Thymus (tissue), 11 donors: ENCODE data around the gene UBE2D3. TPM values are rescaled to one million over a fixed set of nuclear protein-coding genes. Genes with fewer than 3 reads are reported as not detected.
"Not testable (repeated sequence)": the region's sequence is repeated elsewhere in the genome, so short reads cannot be mapped to it uniquely, and the experiment has no call there.

Experiments used
- DNase-seq, 9 donors: peaks; one replicate each; pipeline ENCODE4 v3.0.0-alpha.2; 2013; ENCODE audit warnings: low spot score in 9 of 9, low read depth in 6 of 9, missing footprints in 1 of 9
- H3K27ac ChIP-seq, 2 donors: one replicate each; pipeline ENCODE4 v1.5.1; 2013; ENCODE audit warnings: control low read depth in 1 of 2, low read depth in 1 of 2, low read length in 1 of 2, mild to moderate bottlenecking in 1 of 2, moderate library complexity in 1 of 2
- H3K27me3 ChIP-seq, 2 donors: one replicate each; pipeline ENCODE4 v1.5.1; 2013; ENCODE audit warnings: low read length in 1 of 2; ENCODE audit not compliant: control insufficient read depth in 2 of 2, insufficient read depth in 1 of 2
- H3K36me3 ChIP-seq, 2 donors: one replicate each; pipeline ENCODE4 v1.5.1; 2013; ENCODE audit warnings: low read length in 1 of 2, mild to moderate bottlenecking in 1 of 2, moderate library complexity in 1 of 2; ENCODE audit not compliant: control insufficient read depth in 2 of 2, insufficient read depth in 2 of 2
- H3K4me1 ChIP-seq, 2 donors: one replicate each; pipeline ENCODE4 v1.5.1; 2013; ENCODE audit warnings: low read length in 2 of 2; ENCODE audit not compliant: control insufficient read depth in 2 of 2, insufficient read depth in 2 of 2
- H3K4me3 ChIP-seq, 2 donors: one replicate each; pipeline ENCODE4 v1.5.1; 2013; ENCODE audit warnings: low read length in 2 of 2, control low read depth in 1 of 2, mild to moderate bottlenecking in 1 of 2
- H3K9me3 ChIP-seq, 2 donors: one replicate each; pipeline ENCODE4 v1.5.1; 2013; ENCODE audit warnings: low read length in 1 of 2, mild to moderate bottlenecking in 1 of 2; ENCODE audit not compliant: control insufficient read depth in 2 of 2, insufficient read depth in 1 of 2
- WGBS: extraction: QIAGEN DNeasy Blood & Tissue Kit; methylation state at CpG from one replicate; pipeline ENCODE4 v1.1.7; 2013; 5-methylcytosine and 5-hydroxymethylcytosine counted together
- polyA plus RNA-seq: library from polyadenylated mRNA; stranded (reverse); fragments of 200-250 nt; gene quantifications from one replicate; pipeline ENCODE4 v1.2.3, GENCODE V29; 2013
- total RNA-seq: library from RNA; stranded (reverse); fragments of 120-200 nt; gene quantifications from one replicate; pipeline ENCODE4 v1.2.4, GENCODE V29; 2013
- donor health status: healthy.

Gene UBE2D3
- total and polyA plus RNA-seq, 2 donors: 318 to 326 TPM

DNA sequence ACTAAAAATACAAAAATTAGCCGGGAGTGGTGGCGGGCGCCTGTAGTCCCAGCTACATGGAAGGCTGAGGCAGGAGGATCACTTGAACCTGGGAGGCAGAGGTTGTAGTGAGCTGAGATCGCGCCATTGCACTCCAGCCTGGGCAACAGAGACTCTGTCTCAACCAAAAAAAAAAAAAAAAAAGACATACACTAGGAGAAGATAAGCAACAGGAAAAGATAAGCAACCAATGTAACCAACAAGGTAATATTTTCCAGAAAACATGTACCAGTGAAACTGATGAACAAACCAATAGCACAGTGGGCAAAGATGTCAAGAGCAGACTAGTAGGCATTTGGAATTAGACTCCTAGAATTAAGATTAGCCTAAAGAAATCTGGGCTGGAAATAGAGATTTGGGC lies 38.0 kb upstream of the UBE2D3 start:
- peaks cover 7 to 15% of the 10 kb centered on the region in 2 donors for H3K4me1 ChIP-seq
- not testable (repeated sequence) for H3K36me3 ChIP-seq, H3K9me3 ChIP-seq, H3K4me3 ChIP-seq, H3K27me3 ChIP-seq, DNase-seq, H3K27ac ChIP-seq
- WGBS: 95% methylated on average over 5 of the region's 5 CpGs

DNA sequence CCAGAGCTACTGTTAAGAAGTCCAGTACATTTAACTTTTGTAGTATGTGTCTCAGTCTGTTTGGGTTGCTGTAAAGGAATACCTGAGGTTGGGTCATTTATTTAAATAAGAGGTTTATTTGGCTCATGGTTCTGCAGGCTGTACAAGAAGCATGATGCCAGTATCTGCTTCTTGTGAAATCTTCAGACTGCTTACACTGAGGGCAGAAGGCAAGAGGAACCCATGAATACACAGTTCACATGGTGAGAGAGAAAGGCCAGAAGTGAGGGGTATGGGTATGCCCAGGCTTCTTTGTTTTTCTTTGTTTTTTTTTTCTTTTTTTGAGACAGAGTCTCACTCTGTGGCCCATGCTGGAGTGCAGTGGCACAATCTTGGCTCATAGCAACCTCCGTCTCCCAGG lies 35.4 kb upstream of the UBE2D3 start:
- no peak overlapping the region for H3K4me3 ChIP-seq
- no peak for DNase-seq
- peaks cover 0 to 4% of the 10 kb centered on the region in 2 donors for H3K9me3 ChIP-seq
- H3K27me3 ChIP-seq: no peaks in the 10 kb centered on the region
- no peaks in the 10 kb centered on the region for H3K36me3 ChIP-seq
- peaks cover 6 to 7% of the 10 kb centered on the region in 2 donors for H3K4me1 ChIP-seq
- H3K27ac ChIP-seq: no peak overlapping the region
- 96% methylated on average over 1 of the region's 1 CpG for WGBS

DNA sequence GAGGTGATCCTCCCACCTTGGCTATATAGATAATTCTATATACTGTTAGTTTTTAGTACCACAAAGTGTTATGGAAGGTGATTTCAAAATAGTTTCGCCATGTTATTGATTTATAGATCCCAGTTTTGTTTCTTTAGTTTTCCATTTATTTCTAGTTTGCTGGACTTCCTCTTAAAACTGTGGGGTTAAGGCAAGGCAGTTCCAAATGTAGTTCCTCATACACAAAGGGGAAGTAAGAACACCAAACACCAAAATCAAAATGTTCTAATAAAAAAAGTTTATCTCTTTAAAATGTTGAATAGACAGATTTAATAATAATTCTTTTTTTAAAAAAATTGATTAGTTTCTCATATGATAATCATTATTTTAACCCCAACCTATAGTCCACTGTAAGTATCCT lies 34.7 kb upstream of the UBE2D3 start:
- WGBS: 64% methylated on average over 1 of the region's 1 CpG
- no peak overlapping the region for H3K4me3 ChIP-seq
- no peaks in the 10 kb centered on the region for H3K27me3 ChIP-seq
- no peak overlapping the region for H3K27ac ChIP-seq
- H3K9me3 ChIP-seq: peaks cover 0 to 4% of the 10 kb centered on the region in 2 donors
- peaks cover 0 to 2% of the 10 kb centered on the region in 2 donors for H3K4me1 ChIP-seq
- no peaks in the 10 kb centered on the region for H3K36me3 ChIP-seq
- DNase-seq: no peak

DNA sequence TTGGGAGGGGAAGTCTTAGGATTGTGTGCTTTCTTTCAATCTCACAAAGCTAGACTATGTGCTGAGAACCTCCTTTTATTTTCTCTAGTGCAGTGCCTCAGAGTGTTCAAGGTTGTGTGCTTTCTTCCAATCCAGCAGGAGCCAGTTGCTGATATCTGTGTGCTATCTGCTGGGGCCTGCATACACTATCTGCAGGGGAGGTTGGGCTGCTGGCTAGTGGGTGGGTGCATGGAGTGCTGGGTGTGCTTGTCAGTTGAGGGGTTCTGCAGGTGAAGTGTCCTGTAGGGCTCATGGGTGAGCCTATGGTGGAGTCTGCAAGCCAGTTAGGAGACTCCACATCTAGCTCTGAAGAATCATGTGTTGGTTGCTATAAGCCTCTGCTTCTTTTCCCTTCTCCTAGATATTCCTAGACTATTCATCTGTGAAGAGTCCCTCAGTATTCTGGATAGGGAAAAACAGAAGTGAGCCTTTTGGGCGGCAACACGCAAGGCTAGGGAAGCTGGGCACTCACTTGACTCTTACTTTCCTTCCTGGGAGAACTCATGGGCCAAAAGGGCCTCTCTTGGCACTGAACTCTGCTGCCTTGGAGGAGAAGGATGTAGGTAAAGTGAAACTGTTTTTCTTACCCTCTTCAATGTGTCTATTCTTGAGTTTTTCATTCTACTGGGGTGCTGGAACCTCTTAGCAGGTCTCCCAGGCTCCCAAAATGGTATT lies 33.4 kb upstream of the UBE2D3 start:
- 98% methylated on average over 2 of the region's 2 CpGs for WGBS
- Histone ChIP-seq H3K27me3 (no peaks in the 10 kb centered on the region), H3K9me3 (peaks cover 0 to 4% of the 10 kb centered on the region in 2 donors), H3K36me3 (no peaks in the 10 kb centered on the region), H3K4me1 (peaks cover 0 to 2% of the 10 kb centered on the region in 2 donors), H3K27ac (peak overlapping the region in 1 of 2 donors; percentile 15), H3K4me3 (no peak overlapping the region)
- DNase-seq: no peak

DNA sequence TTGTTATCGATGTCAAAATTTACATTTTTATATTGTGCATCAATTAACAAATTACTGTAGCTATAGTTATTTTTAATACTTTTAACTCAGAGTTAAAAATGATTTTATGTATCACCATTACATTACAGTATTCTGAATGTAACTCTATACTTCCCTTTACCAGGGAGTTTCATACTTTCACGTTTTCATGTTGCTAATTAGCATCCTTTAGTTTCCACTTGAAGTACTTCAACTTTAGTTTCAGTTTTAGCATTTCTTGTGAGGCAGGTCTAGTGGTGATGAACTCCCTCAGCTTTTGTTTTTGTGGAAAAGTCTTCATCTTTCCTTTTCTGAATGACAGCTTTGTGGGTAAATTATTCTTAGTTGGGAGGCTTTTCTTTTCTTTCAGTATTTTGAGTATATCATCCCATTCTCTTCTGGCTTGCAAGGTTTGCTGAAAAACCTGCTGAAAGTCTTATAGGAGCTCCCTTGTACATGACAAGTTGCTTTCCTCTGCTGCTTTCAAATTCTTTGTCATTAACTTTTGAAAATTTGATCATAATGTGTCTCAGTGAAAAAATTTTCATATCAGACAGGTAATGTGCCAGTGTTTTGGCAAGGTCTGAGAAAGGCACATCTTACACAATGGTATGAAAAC lies 31.6 kb upstream of the UBE2D3 start:
- Histone ChIP-seq H3K27ac (no peak overlapping the region), H3K4me1 (peaks cover 0 to 2% of the 10 kb centered on the region in 2 donors), H3K27me3 (no peaks in the 10 kb centered on the region), H3K9me3 (peaks cover 0 to 4% of the 10 kb centered on the region in 2 donors), H3K4me3 (no peak overlapping the region), H3K36me3 (no peaks in the 10 kb centered on the region)
- 95% methylated on average over 2 of the region's 2 CpGs for WGBS
- no peak for DNase-seq

DNA sequence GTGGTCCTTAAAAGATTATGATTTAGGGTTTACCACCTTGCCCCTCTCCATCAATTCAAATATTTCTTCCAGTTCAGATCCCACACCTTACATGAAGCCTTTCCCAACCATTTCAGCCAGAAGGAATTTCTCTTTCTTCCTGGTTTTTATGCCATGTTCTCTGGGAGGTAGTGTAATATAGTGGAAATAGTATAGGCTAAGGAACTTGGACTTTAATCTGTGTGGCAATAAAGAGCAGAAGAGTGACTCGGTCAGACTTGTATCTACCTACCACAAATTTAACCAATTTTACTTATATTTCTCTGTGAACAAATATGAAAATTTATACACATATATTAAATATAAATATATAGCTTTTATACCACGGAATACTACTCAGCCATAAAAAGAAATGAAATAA lies 23.0 kb upstream of the UBE2D3 start:
- no peaks in the 10 kb centered on the region for H3K9me3 ChIP-seq
- no peak overlapping the region for H3K4me3 ChIP-seq
- no peaks in the 10 kb centered on the region for H3K4me1 ChIP-seq
- 98% methylated on average over 2 of the region's 2 CpGs for WGBS
- H3K27me3 ChIP-seq: no peaks in the 10 kb centered on the region
- no peak overlapping the region for H3K27ac ChIP-seq
- H3K36me3 ChIP-seq: peaks cover 0 to 3% of the 10 kb centered on the region in 2 donors
- DNase-seq: no peak

DNA sequence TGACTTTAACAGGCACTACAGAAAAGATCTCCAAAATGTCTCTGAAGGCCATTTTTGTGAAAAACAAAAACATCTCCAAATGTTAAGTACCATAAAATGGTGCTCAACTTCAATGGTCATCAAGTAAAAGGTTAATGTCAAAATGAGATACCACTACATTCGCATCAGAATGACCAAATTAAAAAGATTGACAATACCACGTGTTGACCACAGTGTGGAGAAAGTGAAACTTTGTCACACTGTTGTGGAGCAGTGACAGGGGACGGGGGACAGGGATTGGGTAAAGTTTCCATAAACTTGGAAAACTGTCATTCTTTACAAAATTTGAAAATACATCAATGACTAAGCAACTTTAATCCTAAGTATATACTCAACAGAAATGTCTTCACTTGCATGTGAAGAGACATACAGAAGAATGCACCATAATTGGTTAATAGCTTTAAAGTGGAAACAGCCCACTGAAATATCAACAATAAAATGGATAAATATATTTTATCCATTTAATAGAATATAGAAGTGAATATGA lies 22.3 kb upstream of the UBE2D3 start:
- 96% methylated on average over 3 of the region's 3 CpGs for WGBS

DNA sequence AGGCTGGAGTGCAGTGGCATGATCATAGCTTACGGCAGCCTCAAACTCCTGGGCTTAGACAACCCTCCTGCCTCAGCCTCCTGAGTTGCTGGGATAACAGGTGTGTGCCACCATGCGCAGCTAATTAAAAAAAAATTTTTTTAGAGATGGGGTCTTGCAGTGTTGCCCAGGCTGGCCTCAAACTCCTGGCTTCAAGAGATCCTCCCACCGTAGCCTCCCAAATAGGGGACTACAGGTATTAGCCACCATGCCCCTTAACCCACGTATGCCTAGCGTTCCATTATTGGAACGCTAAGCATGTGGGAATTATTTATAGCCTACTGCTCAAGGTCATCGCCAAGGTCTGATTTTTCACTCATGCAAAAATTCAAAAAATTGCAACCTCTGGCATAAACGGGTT lies 20.3 kb upstream of the UBE2D3 start:
- H3K36me3 ChIP-seq: peaks cover 0 to 3% of the 10 kb centered on the region in 2 donors
- H3K27me3 ChIP-seq: no peaks in the 10 kb centered on the region
- H3K4me1 ChIP-seq: no peaks in the 10 kb centered on the region
- no peaks in the 10 kb centered on the region for H3K9me3 ChIP-seq
- DNase-seq: no peak
- no peak overlapping the region for H3K4me3 ChIP-seq
- H3K27ac ChIP-seq: no peak overlapping the region
- 98% methylated on average over 8 of the region's 8 CpGs for WGBS

More for the DNA sequence above, 22.3 kb upstream of the UBE2D3 start:
- H3K27ac ChIP-seq: no peak overlapping the region
- DNase-seq: no peak
- H3K9me3 ChIP-seq: no peaks in the 10 kb centered on the region
- no peaks in the 10 kb centered on the region for H3K4me1 ChIP-seq
- no peak overlapping the region for H3K4me3 ChIP-seq
- peaks cover 0 to 3% of the 10 kb centered on the region in 2 donors for H3K36me3 ChIP-seq
- no peaks in the 10 kb centered on the region for H3K27me3 ChIP-seq

DNA sequence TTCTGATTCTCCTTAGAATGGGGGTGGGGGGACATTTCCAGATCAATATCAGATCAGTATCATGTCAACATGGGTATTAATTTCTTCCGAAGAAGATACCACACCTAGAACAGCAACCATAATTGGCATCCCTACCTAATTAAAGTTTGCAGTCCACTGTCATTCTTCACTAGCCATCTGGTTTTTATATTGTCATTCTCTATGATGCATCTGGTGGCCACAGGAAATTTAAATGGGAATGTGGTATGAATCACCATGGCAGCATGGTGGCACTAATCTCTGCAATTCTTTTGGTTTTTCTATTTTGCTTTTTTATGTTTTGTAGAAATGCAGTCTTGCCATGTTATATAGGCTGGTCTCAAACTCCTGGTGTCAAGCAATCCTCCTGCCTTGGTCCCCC lies 16.6 kb upstream of the UBE2D3 start:
- no peaks in the 10 kb centered on the region for H3K4me1 ChIP-seq
- no peak overlapping the region for H3K27ac ChIP-seq
- whole genome bisulfite sequencing: 100% methylated on average over 1 of the region's 1 CpG

More for the DNA sequence above, 16.6 kb upstream of the UBE2D3 start:
- Histone ChIP-seq H3K4me3 (no peak overlapping the region), H3K36me3 (peaks cover 0 to 3% of the 10 kb centered on the region in 2 donors), H3K27me3 (no peaks in the 10 kb centered on the region), H3K9me3 (no peaks in the 10 kb centered on the region)
- no peak for DNase-seq
